SU-DHL-6 (cell line): ENCODE data around the gene WIPI1.

Experiments
- H2AFZ ChIP-seq: fragments of 200-600 bp; sonication (generic); 2 replicates; pipeline ENCODE4 v1.6.1; 2014; ENCODE audit warnings: low read depth, mild to moderate bottlenecking, moderate library complexity, mixed read lengths, antibody characterized with exemption, low read length; ENCODE audit not compliant: severe bottlenecking
- H3F3A ChIP-seq: fragments of 200-600 bp; shearing (Covaris generic); 2 replicates; pipeline ENCODE4 v1.6.0; 2016; ENCODE audit warnings: antibody characterized with exemption, mild to moderate bottlenecking; ENCODE audit not compliant: insufficient read depth
- H3K27ac ChIP-seq: fragments of 200-600 bp; sonication (generic); 2 replicates; pipeline ENCODE4 v1.5.1; 2016; ENCODE audit warnings: low read depth, mild to moderate bottlenecking, low read length, moderate library complexity, mixed read lengths
- H3K27me3 ChIP-seq: fragments of 200-600 bp; sonication (generic), shearing (Covaris generic); 2 replicates; pipeline ENCODE4 v1.6.0; 2014; ENCODE audit warnings: mild to moderate bottlenecking, low read length
- H3K36me3 ChIP-seq: fragments of 200-600 bp; sonication (generic); 2 replicates; pipeline ENCODE4 v1.6.1; 2014; ENCODE audit warnings: mild to moderate bottlenecking, low read length, mixed read lengths
- H3K4me2 ChIP-seq: fragments of 300-600, 200-600 bp; shearing (Covaris generic), sonication (generic); 2 replicates; pipeline ENCODE4 v1.6.0; 2014; ENCODE audit warnings: low read length, low read depth, mild to moderate bottlenecking; ENCODE audit not compliant: poor library complexity, severe bottlenecking
- H3K4me3 ChIP-seq: fragments of 200-600 bp; sonication (generic); 2 replicates; pipeline ENCODE4 v1.5.1; 2014; ENCODE audit warnings: antibody characterized with exemption, low read length, mild to moderate bottlenecking, mixed read lengths; ENCODE audit not compliant: insufficient read depth, poor library complexity, severe bottlenecking
- H3K79me2 ChIP-seq: fragments of 200-600 bp; sonication (generic); 2 replicates; pipeline ENCODE4 v1.6.1; 2014; ENCODE audit warnings: mild to moderate bottlenecking, low read length, moderate library complexity; ENCODE audit not compliant: insufficient read depth
- H3K9ac ChIP-seq: fragments of 200-600 bp; sonication (generic); 2 replicates; pipeline ENCODE4 v1.7.0; 2014; ENCODE audit warnings: mild to moderate bottlenecking, low read length
- H3K9me2 ChIP-seq: fragments of 200-600 bp; sonication (generic); replicated peaks from 2 replicates; pipeline ENCODE4 v1.6.1; 2014; ENCODE audit warnings: low read length; ENCODE audit not compliant: insufficient read depth
- H3K9me3 ChIP-seq: fragments of 200-600 bp; sonication (generic); 2 replicates; pipeline ENCODE4 v1.6.1; 2014; ENCODE audit warnings: low read length, mixed read lengths; ENCODE audit not compliant: insufficient read depth
- H4K20me1 ChIP-seq: fragments of 200-600 bp; sonication (generic); 2 replicates; pipeline ENCODE4 v1.6.1; 2014; ENCODE audit warnings: low read depth, mild to moderate bottlenecking, antibody characterized with exemption, low read length, moderate library complexity, mixed read lengths
- CTCF ChIP-seq: fragments of 200-600 bp; sonication (generic); IDR thresholded peaks from one replicate; pipeline ENCODE4 v1.5.1; 2017; ENCODE audit warnings: antibody characterized with exemption, mild to moderate bottlenecking, low read length, moderate library complexity; ENCODE audit not compliant: insufficient read depth, poor library complexity, severe bottlenecking
- EZH2phosphoT487 ChIP-seq: fragments of 200-600 bp; sonication (generic), shearing (Covaris generic); conservative IDR thresholded peaks from 2 replicates; pipeline ENCODE4 v1.6.1; 2018; ENCODE audit warnings: mild to moderate bottlenecking, antibody characterized with exemption, low read length, moderate library complexity, mixed read lengths

WIPI1 gene

GRCh38 chr17:68429881-68430280, 27.4 kb downstream of the WIPI1 start:
- H3K79me2 ChIP-seq: no peaks in the 10 kb centered on the region
- no peak overlapping the region for H3K27ac ChIP-seq
- H3K9ac ChIP-seq: no peak overlapping the region
- TF ChIP-seq EZH2phosphoT487: no peak
- TF ChIP-seq CTCF: no peak
- no peaks in the 10 kb centered on the region for H3K9me2 ChIP-seq
- H2AFZ ChIP-seq: no peak overlapping the region
- H3K27me3 ChIP-seq: no peaks in the 10 kb centered on the region
- no peaks in the 10 kb centered on the region for H3F3A ChIP-seq
- no peak overlapping the region for H3K4me2 ChIP-seq
- no peaks in the 10 kb centered on the region for H3K36me3 ChIP-seq
- no peaks in the 10 kb centered on the region for H3K9me3 ChIP-seq
- no peaks in the 10 kb centered on the region for H4K20me1 ChIP-seq
- no peak overlapping the region for H3K4me3 ChIP-seq

DNA sequence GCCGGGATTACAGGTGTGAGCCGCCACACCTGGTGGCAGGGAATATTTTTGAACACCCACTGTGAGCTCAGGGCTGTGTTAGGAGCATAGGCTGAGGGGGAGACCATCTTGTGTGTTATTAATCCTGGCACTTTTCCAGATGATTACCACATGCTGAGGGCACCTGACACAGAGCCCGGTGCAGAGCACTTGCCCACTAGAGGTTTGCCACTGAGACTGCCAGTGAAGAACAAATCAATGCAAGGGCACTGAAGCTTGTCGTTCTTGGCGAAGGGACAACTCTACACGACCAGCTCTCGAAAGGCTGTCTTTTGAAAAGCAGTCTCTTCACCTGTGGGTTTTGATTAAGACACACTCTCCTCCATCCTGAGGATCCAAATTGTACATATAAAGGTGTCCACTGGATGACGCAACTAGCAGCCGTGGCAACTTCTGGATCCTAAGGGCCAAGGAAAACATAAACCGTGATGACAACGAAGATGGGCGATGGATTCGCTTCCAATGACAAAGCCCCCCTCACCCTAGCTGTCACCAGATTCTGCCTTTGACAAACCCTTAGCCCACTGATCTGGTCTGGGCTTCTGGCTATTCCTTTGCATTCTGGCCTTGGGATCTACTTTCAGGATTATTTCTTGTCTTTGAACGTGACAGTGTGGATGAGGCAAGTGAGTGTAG, 28.7 kb downstream of the WIPI1 start:
- Histone ChIP-seq H3K27ac (no peak overlapping the region), H3K4me2 (no peak overlapping the region), H3K9ac (no peak overlapping the region), H3K79me2 (no peaks in the 10 kb centered on the region), H3K9me2 (no peaks in the 10 kb centered on the region), H3K36me3 (no peaks in the 10 kb centered on the region), H3K4me3 (no peak overlapping the region), H3F3A (no peaks in the 10 kb centered on the region), H2AFZ (no peak overlapping the region), H3K27me3 (no peaks in the 10 kb centered on the region), H4K20me1 (no peaks in the 10 kb centered on the region), H3K9me3 (no peaks in the 10 kb centered on the region)
- TF ChIP-seq EZH2phosphoT487 (no peak), CTCF (no peak)

DNA sequence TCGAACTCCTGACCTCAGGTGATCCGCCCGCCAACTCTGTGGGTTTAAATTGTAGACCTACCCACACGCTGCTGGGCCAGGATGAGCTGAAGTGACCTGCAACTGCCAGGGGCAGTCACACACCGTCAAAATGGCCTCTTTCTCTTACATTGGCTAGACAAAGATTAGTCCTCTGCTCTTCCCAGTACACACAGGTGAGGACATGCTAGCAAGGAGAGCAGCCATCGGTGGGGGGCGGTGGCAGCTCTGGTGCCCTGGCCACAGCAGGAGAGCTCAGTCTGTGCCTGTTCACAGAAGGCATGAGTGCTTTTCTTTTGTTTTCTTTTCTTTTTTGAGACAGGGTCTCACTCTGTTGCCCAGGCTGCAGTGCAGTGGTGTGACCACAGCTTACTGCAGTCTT, 29.7 kb downstream of the WIPI1 start:
- Histone ChIP-seq H3K79me2 (no peaks in the 10 kb centered on the region), H2AFZ (no peak overlapping the region), H3K36me3 (no peaks in the 10 kb centered on the region), H4K20me1 (no peaks in the 10 kb centered on the region), H3K9me2 (no peaks in the 10 kb centered on the region), H3K4me3 (no peak overlapping the region), H3K9me3 (no peaks in the 10 kb centered on the region), H3K27me3 (no peaks in the 10 kb centered on the region), H3K27ac (no peak overlapping the region), H3K4me2 (no peak overlapping the region), H3K9ac (no peak overlapping the region), H3F3A (no peaks in the 10 kb centered on the region)
- TF ChIP-seq EZH2phosphoT487 (no peak), CTCF (no peak)

DNA sequence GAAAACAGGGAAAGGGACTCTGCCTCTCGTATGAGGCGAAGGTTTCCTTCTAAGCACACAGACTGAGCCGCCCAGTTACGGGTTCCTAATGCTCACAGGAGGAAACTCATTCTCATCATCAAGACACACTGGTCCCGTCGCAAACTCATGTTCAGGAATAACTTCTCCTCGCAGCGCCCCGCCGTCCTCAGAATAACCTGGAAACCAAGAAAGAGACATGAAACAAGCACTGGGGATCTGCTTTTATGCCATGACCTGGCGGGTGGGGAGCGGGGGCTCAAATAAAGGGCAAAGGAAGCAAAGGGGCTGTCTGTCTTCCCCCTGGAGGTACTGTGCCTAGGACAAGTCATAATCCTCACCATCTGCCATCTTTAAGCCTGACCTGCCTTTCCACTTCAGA, 31.3 kb downstream of the WIPI1 start:
- no peak overlapping the region for H3K4me3 ChIP-seq
- no peak overlapping the region for H3K9ac ChIP-seq
- no peaks in the 10 kb centered on the region for H3K9me2 ChIP-seq
- no peaks in the 10 kb centered on the region for H3K36me3 ChIP-seq
- no peaks in the 10 kb centered on the region for H3K27me3 ChIP-seq
- H3K27ac ChIP-seq: no peak overlapping the region
- no peaks in the 10 kb centered on the region for H3F3A ChIP-seq
- H2AFZ ChIP-seq: no peak overlapping the region
- no peak overlapping the region for H3K4me2 ChIP-seq
- TF ChIP-seq CTCF: no peak
- TF ChIP-seq EZH2phosphoT487: no peak
- no peaks in the 10 kb centered on the region for H3K9me3 ChIP-seq
- H3K79me2 ChIP-seq: no peaks in the 10 kb centered on the region
- H4K20me1 ChIP-seq: no peaks in the 10 kb centered on the region
